Measurements from ENCODE around the gene GSTO2.

GSTO2 gene

DNA sequence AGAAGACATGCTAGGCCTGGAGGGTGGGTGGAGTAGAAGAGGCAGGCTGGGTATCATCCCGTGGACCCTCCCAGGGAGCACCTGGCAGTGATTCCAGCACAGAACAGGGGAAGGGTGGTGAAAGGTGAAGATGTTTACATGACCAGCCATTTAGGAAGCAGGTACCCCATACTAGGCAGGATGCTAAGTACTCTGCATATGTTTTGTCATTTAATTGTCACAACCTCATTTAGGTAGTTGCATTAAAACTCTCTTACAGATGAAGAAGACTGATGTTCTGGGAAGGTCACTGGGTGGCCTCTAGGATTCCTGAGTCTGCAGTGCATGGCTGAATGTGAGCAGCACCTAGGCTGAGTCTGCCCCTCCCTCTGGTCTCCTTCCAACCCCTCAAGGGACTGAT is 54.1 kb downstream of the GSTO2 start:
- no peak overlapping the region for H3K27ac ChIP-seq
- TF ChIP-seq, protein P1, sequence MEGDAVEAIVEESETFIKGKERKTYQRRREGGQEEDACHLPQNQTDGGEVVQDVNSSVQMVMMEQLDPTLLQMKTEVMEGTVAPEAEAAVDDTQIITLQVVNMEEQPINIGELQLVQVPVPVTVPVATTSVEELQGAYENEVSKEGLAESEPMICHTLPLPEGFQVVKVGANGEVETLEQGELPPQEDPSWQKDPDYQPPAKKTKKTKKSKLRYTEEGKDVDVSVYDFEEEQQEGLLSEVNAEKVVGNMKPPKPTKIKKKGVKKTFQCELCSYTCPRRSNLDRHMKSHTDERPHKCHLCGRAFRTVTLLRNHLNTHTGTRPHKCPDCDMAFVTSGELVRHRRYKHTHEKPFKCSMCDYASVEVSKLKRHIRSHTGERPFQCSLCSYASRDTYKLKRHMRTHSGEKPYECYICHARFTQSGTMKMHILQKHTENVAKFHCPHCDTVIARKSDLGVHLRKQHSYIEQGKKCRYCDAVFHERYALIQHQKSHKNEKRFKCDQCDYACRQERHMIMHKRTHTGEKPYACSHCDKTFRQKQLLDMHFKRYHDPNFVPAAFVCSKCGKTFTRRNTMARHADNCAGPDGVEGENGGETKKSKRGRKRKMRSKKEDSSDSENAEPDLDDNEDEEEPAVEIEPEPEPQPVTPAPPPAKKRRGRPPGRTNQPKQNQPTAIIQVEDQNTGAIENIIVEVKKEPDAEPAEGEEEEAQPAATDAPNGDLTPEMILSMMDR (conservative IDR thresholded peaks at IDR 0.05), result no peak
- no peak for TF ChIP-seq ZFX (IDR thresholded peaks at IDR 0.05)

DNA sequence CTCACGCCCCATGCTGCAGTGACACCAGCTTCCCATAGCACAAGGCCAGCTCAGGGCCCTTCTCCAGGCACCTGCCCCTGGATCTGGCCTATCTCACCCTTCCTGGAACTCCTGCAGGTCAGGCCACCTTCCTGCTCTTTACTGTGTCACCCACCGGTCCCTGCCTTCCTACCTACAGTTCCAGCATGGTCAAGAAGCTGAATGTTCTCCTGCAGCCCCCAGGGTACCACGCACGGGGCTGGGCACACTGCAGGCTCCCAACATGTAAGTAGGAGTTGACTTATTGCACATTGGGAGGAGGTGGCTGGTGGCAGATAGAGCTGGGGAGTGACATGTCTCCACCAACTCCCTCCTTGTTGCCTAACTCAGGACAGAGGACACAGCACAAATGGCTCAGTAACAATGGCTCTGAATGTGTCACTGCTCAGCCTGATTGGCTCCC is 54.8 kb downstream of the GSTO2 start:
- TF ChIP-seq, protein P1 (conservative IDR thresholded peaks at IDR 0.05), result no peak
- TF ChIP-seq ZFX (IDR thresholded peaks at IDR 0.05), result no peak
- no peak overlapping the region for H3K27ac ChIP-seq

DNA sequence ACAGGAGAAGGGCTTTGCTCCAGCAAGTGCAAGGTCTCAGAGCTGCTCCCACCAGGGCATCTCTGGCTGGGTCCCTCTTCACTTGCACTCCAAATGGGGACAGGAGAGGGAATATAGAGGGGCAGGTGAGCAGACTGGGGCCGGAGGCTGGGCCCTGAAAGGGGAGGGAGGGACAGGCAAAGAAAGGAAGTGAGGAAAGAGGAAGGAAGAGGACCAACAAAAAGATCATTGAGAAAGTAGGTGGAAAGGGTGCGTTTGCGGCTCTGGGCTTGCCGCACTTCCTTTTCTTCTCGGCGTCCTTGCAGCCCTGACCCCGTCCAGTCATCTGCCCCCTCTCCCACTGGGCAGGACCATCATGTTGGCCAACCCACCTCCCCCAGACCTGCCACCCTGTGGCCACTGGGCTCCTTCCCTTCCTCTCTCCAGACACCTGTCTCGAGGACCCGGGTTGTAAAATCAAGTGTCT is 55.3 kb downstream of the GSTO2 start:
- TF ChIP-seq ZFX (IDR thresholded peaks at IDR 0.05), result no peak
- TF ChIP-seq, protein P1 (conservative IDR thresholded peaks at IDR 0.05), result no peak
- H3K27ac ChIP-seq, result no peak overlapping the region

DNA sequence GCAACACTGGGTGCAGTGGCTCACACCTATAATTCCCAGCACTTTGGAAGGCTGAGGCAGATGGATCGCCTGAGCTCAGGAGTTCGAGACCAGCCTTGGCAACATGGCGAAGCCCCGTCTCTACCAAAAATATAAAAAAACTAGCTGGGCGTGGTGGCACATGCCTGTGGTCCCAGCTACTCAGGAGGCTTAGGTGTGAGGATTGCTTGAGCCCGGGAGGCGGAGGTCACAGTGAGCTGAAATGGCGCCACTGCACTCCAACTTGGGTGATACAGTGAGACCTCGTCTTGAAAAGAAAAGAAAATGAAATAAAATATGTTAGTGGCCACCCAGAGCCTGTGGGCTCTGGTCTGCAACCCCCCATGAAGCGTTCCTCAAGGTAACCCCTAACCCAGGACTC is 55.9 kb downstream of the GSTO2 start:
- TF ChIP-seq ZFX (IDR thresholded peaks at IDR 0.05), result no peak
- TF ChIP-seq, protein P1 (conservative IDR thresholded peaks at IDR 0.05), result no peak

DNA sequence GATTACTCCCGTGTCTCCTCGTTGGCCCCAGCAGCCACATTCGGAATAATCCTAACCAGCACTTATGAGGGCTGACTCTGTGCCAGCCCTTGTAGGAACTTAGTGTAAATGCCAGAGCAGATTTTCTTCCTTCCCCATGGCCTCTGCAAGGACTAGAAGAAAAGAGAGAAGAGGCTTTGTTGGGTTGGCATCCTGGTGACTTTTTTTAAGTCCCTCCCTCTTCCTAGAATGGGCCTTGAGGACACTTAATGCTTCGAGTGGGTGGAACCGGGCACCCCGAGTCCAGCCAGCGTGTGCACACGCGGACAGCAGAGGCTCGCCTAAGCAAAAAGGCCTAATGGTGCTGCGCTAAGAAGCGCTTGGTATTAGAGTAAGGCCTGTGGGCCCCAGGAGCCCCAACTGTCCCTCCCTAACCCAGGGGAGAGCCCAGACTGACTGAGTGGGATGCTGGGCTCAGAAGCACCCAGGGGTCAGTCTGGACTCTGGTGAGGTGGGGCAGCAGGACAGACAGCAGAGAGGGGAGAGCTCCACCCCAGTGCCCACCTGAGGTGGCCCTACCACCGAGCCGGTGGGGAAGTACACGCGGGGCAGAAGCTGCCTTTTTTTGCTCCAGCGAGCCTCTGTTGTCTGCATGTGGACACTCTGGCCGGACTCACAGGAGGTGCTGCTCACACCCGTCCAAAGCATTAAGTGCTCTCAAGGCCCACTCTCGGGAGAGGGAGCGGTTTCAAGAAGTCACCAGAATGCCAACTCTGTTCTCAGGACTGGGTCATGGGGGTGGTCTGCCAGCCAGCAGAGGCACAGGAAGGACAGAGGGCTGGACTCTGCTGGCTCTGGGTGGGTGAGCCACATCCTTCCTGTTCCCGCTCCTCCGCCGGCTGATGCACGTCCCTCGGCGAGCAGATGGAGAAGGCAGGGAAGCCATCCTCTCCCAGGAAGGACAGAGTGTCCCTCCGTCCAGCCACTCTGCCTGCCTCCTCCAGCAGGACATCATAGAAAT is 56.8 kb downstream of the GSTO2 start:
- TF ChIP-seq ZFX (IDR thresholded peaks at IDR 0.05), result no peak
- TF ChIP-seq, protein P1 (conservative IDR thresholded peaks at IDR 0.05), result no peak
- no peak overlapping the region for H3K27ac ChIP-seq

More for the DNA sequence above, 55.9 kb downstream of the GSTO2 start:
- no peak overlapping the region for H3K27ac ChIP-seq

DNA sequence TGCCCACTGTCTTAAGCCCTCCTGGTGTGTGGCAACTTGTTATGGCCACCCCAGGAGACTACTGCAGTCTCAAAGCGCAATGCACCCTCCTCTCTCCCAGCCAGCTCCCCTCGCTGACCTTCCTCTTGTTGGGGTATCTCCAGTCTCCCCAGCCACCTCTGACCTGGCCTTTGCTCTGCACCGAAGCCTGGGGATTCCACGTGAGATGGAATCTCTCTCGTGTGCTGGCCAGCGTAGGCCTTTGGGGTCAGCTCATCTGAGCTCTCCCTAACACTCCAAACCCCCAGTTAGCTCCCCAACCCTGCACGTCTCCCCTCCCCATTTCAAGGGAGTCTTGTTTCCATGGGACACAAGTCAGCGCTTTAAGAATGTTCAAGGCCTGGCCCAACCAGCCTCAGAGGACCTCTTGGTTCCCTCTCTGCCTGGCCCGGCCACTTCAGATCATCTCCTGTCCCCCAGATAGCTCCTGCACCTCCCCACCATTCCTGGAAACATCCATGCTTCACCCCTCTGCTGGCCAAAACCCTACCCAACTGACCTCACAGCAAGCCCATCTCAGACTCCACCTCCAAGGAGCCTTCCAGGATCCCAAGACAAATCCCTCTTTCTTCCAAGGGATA is 58.1 kb downstream of the GSTO2 start:
- TF ChIP-seq ZFX (IDR thresholded peaks at IDR 0.05), result no peak
- TF ChIP-seq, protein P1 (conservative IDR thresholded peaks at IDR 0.05), result no peak
- no peak overlapping the region for H3K27ac ChIP-seq
